ENCODE measurements around the gene CDH15.

CDH15 gene

DNA sequence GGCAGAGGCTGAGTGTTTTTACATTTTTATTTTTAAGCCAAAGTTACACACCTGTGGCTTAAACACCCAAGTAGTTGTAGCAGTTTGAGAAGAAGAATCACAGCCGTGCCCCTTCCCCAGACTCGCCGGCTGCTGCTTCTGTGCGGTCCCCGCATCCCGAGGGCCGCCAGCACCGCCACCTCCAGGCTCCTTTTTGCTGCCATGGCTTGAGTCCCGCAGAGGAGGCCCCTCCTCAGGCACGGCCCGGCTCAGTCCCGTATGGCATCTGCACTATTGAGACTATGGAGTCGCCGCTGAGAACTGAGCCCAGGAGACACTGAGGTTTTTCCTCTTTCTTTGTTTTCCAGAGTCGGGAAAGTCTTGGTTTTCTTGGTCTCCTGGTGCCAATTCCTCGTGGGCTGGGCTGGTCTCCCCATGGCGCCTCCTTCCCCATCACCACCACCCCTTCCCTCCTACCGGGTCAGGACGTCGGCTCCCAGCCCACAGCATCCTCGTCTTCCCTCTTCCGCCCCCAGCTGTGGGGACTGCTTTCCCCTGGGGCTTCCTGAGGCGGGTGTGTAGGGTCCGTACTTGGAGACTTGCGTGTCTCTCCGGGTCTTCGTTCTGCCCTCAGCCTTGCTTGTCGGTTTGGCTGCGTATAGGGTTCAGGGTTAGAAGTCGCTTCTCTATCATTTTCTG is 32.6 kb upstream of the CDH15 start:
- no peaks in the 10 kb centered on the region for H3K4me1 ChIP-seq (ENCODE audit: low read length)
- H3K9ac ChIP-seq (ENCODE audit: low read length) = no peak overlapping the region
- no peaks in the 10 kb centered on the region for H3K79me2 ChIP-seq (ENCODE audit: low read length)
- H3K36me3 ChIP-seq (replicated peaks; ENCODE audit: insufficient read depth, low read length) = no peaks in the 10 kb centered on the region
- no peak for DNase-seq
- H3K9me3 ChIP-seq (replicated peaks; ENCODE audit: insufficient read depth, low read length) = no peaks in the 10 kb centered on the region
- H3F3A ChIP-seq (ENCODE audit: insufficient read depth, low read length) = no peaks in the 10 kb centered on the region
- no peak overlapping the region for H3K27ac ChIP-seq (ENCODE audit: low read length)
- no peak overlapping the region for H3K4me3 ChIP-seq (ENCODE audit: low read length)
- no peaks in the 10 kb centered on the region for H3K27me3 ChIP-seq (replicated peaks; ENCODE audit: insufficient read depth, low read length)
- no peaks in the 10 kb centered on the region for H4K20me1 ChIP-seq (ENCODE audit: insufficient read depth, low read length)
- TF ChIP-seq, protein P1, sequence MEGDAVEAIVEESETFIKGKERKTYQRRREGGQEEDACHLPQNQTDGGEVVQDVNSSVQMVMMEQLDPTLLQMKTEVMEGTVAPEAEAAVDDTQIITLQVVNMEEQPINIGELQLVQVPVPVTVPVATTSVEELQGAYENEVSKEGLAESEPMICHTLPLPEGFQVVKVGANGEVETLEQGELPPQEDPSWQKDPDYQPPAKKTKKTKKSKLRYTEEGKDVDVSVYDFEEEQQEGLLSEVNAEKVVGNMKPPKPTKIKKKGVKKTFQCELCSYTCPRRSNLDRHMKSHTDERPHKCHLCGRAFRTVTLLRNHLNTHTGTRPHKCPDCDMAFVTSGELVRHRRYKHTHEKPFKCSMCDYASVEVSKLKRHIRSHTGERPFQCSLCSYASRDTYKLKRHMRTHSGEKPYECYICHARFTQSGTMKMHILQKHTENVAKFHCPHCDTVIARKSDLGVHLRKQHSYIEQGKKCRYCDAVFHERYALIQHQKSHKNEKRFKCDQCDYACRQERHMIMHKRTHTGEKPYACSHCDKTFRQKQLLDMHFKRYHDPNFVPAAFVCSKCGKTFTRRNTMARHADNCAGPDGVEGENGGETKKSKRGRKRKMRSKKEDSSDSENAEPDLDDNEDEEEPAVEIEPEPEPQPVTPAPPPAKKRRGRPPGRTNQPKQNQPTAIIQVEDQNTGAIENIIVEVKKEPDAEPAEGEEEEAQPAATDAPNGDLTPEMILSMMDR (IDR thresholded peaks at IDR 0.05; ENCODE audit: low read length) = no peak
- TF ChIP-seq EZH2phosphoT487 (IDR thresholded peaks at IDR 0.05; ENCODE audit: low read length) = no peak
- TF ChIP-seq EZH2 (optimal IDR thresholded peaks at IDR 0.05; ENCODE audit: low read depth, low read length) = no peak
- no peaks in the 10 kb centered on the region for H3K9me2 ChIP-seq (replicated peaks; ENCODE audit: insufficient read depth, low read length)
- H2AFZ ChIP-seq (ENCODE audit: low read length) = no peak overlapping the region
- H3K4me2 ChIP-seq (ENCODE audit: low read depth, low read length) = no peak overlapping the region

DNA sequence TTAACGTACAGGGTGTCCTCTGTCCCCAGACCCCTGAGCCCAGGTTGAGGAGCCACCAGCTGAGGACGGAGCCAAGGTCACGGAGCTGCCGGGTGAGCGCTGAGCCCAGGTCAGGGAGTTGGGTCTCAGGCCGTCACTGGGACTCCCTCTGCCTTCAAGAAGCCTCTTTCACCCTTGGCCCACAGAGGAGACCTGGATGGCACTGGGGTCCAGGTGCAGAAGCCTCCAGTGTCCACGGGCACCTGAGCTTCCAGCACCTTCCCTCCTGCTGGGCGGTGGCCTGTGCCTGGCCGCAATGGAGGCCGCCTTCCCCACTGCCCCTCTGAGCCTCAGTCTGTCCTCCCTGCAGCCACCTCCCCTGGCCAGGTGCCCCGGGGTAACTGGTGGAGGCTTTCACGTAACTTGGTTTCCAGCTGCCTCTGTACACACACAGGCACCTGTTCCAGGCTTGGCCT is 31.6 kb upstream of the CDH15 start:
- Histone ChIP-seq H3K79me2 (ENCODE audit: low read length) (no peaks in the 10 kb centered on the region), H3K4me3 (ENCODE audit: low read length) (no peak overlapping the region), H3K9ac (ENCODE audit: low read length) (no peak overlapping the region), H3K36me3 (replicated peaks; ENCODE audit: insufficient read depth, low read length) (no peaks in the 10 kb centered on the region), H3K9me3 (replicated peaks; ENCODE audit: insufficient read depth, low read length) (no peaks in the 10 kb centered on the region), H3F3A (ENCODE audit: insufficient read depth, low read length) (no peaks in the 10 kb centered on the region), H3K9me2 (replicated peaks; ENCODE audit: insufficient read depth, low read length) (no peaks in the 10 kb centered on the region), H3K27me3 (replicated peaks; ENCODE audit: insufficient read depth, low read length) (no peaks in the 10 kb centered on the region), H2AFZ (ENCODE audit: low read length) (no peak overlapping the region), H4K20me1 (ENCODE audit: insufficient read depth, low read length) (no peaks in the 10 kb centered on the region), H3K27ac (ENCODE audit: low read length) (no peak overlapping the region), H3K4me2 (ENCODE audit: low read depth, low read length) (no peak overlapping the region), H3K4me1 (ENCODE audit: low read length) (no peaks in the 10 kb centered on the region)
- no peak for DNase-seq
- no peak for TF ChIP-seq EZH2 (optimal IDR thresholded peaks at IDR 0.05; ENCODE audit: low read depth, low read length)

DNA sequence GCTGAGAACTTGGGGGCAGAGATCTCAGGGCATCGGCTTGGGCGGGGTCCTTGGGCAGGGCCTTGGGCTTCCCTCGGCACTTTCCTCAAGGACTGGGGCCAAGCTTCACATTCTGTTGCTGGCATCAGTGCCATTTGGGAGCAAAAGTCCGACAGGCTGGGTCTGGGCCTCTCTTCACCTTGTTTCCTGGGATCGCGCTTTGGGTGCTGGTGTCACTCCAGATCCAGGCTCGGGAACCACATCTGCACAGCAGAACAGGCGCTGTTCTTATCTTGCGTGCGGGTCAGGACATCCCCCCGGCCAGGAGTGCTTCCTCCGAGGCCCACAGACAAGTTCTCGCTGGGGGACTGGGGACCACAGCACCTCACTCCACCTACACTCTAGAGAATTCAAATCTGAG is 31.1 kb upstream of the CDH15 start:
- Histone ChIP-seq H3K36me3 (replicated peaks; ENCODE audit: insufficient read depth, low read length) (no peaks in the 10 kb centered on the region), H3F3A (ENCODE audit: insufficient read depth, low read length) (no peaks in the 10 kb centered on the region), H3K27ac (ENCODE audit: low read length) (no peak overlapping the region), H3K4me1 (ENCODE audit: low read length) (no peaks in the 10 kb centered on the region), H3K27me3 (replicated peaks; ENCODE audit: insufficient read depth, low read length) (no peaks in the 10 kb centered on the region), H3K79me2 (ENCODE audit: low read length) (no peaks in the 10 kb centered on the region), H2AFZ (ENCODE audit: low read length) (no peak overlapping the region), H3K9me3 (replicated peaks; ENCODE audit: insufficient read depth, low read length) (no peaks in the 10 kb centered on the region), H3K9me2 (replicated peaks; ENCODE audit: insufficient read depth, low read length) (no peaks in the 10 kb centered on the region), H3K9ac (ENCODE audit: low read length) (no peak overlapping the region), H3K4me2 (ENCODE audit: low read depth, low read length) (no peak overlapping the region), H4K20me1 (ENCODE audit: insufficient read depth, low read length) (no peaks in the 10 kb centered on the region), H3K4me3 (ENCODE audit: low read length) (no peak overlapping the region)
- DNase-seq = no peak
- TF ChIP-seq, protein P1 (IDR thresholded peaks at IDR 0.05; ENCODE audit: low read length) = no peak
